GM23248 (cell line): ENCODE data around the gene EFNB2.

Source experiments
- EZH2 ChIP-seq: fragments of 200-600 bp; sonication (generic); IDR thresholded peaks from 2 replicates; pipeline ENCODE4 v1.6.1; 2018; ENCODE audit warnings: antibody characterized with exemption, mild to moderate bottlenecking; ENCODE audit not compliant: insufficient read depth, poor library complexity, severe bottlenecking
- EZH2phosphoT487 ChIP-seq: fragments of 200-600 bp; sonication (generic); IDR thresholded peaks from 2 replicates; pipeline ENCODE4 v1.6.1; 2018; ENCODE audit warnings: antibody characterized with exemption, moderate library complexity, mild to moderate bottlenecking, low read depth; ENCODE audit not compliant: insufficient read depth

DNA sequence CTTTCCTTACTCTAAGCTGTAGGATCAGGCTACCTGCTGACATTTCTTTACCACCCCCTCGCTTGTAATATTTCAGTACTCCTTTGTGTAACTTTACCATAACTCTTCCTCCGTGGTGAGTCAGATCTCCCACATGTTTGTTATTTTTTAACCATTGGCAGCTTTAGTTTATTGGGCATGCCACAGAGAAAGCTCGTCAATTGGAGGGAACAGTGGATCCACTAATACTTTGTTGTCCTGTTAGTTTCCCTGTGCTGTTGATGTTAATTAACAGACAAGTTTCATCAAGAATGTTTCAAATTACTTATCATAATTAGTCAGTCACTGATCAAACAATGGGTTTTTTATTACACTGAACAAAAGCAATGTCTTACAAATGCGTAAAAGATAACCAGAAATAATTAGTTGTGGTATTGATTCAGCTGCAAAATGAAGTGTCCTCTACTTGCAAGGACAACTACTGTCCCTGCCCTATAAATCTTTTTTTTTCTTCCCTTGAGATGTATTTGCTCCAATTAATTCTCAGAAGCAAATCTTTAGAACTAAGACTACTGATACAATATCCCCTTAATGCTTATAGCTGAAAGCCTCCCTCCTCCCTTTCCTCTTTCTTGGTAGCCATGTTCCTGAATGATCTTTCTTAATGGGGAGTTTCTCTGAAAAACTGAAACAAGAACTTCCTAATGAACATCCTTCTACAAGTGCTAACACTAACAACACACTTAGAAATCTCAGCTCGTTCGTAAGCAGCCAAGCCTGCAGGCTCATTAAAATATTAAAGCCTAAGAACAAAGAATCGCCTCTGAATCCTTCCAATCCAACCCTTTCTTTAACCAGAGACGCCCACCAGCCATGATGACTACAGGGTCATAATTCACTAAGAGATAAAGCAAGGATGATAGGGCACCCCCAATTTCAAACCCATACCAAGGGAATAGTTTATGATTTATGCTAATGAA is 22.2 kb downstream of the EFNB2 start:
- no peak for TF ChIP-seq EZH2
- no peak for TF ChIP-seq EZH2phosphoT487
